MG63 (cell line): Measurements from ENCODE around the gene ST6GALNAC2. TPM values are rescaled to one million over a fixed set of nuclear protein-coding genes. Genes with fewer than 3 reads are reported as not detected.
A peak's percentile ranks its signal among the peaks of the same experiment; 100 is the strongest.

Experiments
- DNase-seq: peaks from one replicate; pipeline ENCODE4 v3.0.0-alpha.2; 2020
- H3K27me3 ChIP-seq: fragments of 250-450 bp; sonication (Bioruptor Pico); 2 replicates; pipeline ENCODE4 v1.5.1; 2020; ENCODE audit warnings: mild to moderate bottlenecking, moderate library complexity
- H3K36me3 ChIP-seq: fragments of 250-450 bp; sonication (Bioruptor Pico); 2 replicates; pipeline ENCODE4 v1.5.1; 2020; ENCODE audit warnings: mild to moderate bottlenecking, moderate library complexity
- H3K4me3 ChIP-seq: fragments of 250-450 bp; sonication (Bioruptor Pico); 2 replicates; pipeline ENCODE4 v1.5.1; 2020; ENCODE audit warnings: mild to moderate bottlenecking, moderate library complexity
- H3K9me3 ChIP-seq: fragments of 250-450 bp; sonication (Bioruptor Pico); 2 replicates; pipeline ENCODE4 v1.5.1; 2020; ENCODE audit warnings: mild to moderate bottlenecking, moderate library complexity
- total RNA-seq: library from RNA; depleted of rRNA; stranded (reverse); fragments of >200 nt; shearing (Covaris generic); gene quantifications from 2 replicates; pipeline ENCODE4 v1.2.3, GENCODE V29; 2014; ENCODE audit warnings: low replicate concordance

ST6GALNAC2 gene
- total RNA-seq, 1 experiment from 2014 or later = 0.30 TPM

DNA sequence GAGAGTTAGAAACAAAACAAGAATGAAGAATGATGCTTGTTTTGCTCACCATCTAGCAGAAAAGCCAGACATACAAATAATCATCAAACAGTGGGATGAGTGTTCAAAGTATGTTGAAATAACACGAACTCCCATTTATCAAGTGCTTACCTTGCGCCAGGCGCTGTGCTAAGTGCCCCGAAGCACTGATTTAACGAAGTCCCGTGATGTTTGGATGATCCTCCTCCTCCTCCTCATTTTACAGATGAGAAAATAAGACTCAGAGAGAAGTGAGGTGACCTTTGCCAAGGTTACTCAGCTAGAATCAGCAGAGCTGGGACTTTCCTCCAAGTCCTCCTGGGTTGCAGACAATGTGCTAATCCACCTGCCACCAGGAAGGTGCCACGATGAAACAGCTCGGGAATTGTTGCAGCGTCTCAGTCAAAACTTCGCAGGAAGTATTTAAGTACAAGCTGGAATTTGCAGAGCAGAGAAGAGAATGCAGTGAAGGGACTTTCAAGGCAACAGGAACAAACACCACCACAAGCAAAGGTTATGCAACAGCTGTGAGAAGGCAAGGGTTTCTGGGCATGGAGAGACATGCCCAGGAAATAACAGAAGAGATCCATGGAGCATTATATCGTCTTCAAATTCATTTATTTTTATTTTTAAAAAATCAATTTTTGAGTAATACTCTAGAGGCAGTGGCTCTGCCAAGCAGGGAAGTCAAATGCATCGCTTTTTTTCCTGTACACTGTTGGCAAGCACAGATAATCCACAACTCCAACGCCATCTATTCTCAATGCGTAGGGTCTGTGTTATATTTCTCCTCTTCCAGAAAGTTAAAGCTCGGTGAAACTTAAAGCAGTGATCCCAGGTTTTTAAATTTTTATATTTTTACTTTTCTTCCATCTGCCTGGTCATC is 34.7 kb downstream of the ST6GALNAC2 start:
- Histone ChIP-seq H3K27me3 (no peaks in the 10 kb centered on the region), H3K36me3 (peaks cover 2% of the 10 kb centered on the region; the same call in 1 of the 2 replicates), H3K4me3 (no peak overlapping the region), H3K9me3 (no peaks in the 10 kb centered on the region)
- DNase-seq = no peak

GRCh38 chr17:76549539-76549938 is 36.1 kb downstream of the ST6GALNAC2 start:
- Histone ChIP-seq H3K4me3 (no peak overlapping the region), H3K9me3 (no peaks in the 10 kb centered on the region), H3K27me3 (no peaks in the 10 kb centered on the region), H3K36me3 (0 out of 2 replicates have a peak, but pooled peaks cover 3% of the 10 kb centered on the region)
- no peak for DNase-seq

GRCh38 chr17:76549215-76549518 is 36.5 kb downstream of the ST6GALNAC2 start:
- Histone ChIP-seq H3K36me3 (0 out of 2 replicates have a peak, but pooled peaks cover 3% of the 10 kb centered on the region), H3K4me3 (no peak overlapping the region), H3K27me3 (no peaks in the 10 kb centered on the region), H3K9me3 (no peaks in the 10 kb centered on the region)
- no peak for DNase-seq

DNA sequence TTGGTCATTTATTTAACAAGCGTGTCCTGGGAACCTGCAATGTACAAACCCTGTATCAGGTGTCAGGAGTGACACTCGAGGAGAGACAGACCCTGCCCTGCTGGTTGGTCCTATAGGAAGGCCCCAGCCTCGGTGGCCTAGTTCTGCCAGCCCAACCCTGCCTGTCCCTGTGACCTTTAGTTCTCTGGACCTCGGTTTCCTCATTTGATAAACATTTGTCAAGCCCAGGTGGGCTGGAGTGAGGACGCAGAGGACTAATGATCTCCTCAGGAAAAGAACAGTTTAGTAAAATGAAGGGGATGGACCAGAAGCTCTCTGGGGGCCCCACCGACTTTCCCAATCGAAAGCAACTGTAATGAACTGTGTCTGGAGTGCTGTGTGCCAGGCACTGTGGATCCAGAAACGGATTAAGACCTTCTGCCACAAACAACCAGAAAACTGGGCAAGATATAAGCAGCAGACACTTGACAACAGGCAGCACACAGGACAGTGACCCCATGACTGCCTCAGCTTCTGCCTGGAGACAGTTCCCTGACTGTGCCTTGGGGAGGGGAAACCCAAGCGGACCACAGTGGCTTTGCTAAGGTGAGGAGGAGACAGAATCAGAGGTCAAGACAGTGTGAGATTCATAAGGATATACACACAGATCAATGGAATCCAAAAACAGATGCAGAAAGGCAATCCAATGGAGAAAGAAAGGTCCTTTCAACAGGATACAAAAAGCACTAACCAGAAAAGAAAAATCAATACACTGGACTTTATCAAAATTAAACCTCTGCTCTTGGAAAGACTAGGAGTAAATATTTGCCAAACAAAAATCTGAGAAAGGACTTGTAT is 37.1 kb downstream of the ST6GALNAC2 start:
- Histone ChIP-seq H3K27me3 (no peaks in the 10 kb centered on the region), H3K36me3 (0 out of 2 replicates have a peak, but pooled peaks cover 3% of the 10 kb centered on the region), H3K4me3 (no peak overlapping the region), H3K9me3 (no peaks in the 10 kb centered on the region)
- DNase-seq = no peak

DNA sequence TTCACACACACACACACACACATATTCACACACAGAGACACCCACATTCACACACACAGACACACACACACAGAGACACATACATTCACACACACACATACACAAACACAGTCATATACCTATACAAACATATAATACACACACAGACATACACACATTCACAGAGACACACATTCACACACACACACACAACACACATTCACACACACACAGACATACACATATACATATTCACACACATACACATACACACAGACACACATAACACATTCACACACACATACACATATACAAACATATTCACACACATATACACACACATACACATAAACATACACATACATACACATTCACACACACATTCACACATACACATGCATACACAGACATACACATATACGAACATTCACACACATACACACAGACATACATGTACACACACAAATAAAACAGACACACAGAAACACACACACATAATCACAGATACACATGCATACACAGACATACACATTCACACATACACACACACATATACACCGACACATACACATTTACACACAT is 37.9 kb downstream of the ST6GALNAC2 start:
- no peak for DNase-seq
- H3K36me3 ChIP-seq = 0 out of 2 replicates have a peak, but pooled peaks cover 3% of the 10 kb centered on the region
- H3K9me3 ChIP-seq = no peaks in the 10 kb centered on the region
- no peaks in the 10 kb centered on the region for H3K27me3 ChIP-seq
- H3K4me3 ChIP-seq = no peak overlapping the region

DNA sequence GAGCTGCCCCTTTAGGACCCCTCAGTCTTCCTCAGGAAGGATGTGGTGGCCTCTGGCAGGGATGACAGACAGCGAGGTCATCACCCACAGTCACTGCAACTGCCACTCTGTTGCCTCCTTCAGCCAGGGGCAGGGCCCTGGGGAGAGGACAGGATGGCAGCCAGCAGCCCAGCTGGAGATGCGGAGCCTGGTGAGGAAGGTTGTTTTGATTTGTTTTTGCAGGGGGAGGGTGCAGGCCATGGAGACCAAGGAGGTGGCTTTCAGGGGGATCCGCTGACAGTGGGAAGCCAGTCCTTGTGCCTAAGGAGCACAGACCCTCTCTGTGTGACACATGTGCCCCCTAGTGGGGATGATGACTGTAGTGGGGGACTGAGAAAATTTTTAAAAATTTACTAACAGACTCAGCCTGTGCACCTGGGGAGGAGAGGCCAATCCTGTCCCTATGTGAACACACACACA is 38.4 kb downstream of the ST6GALNAC2 start:
- Histone ChIP-seq H3K9me3 (no peaks in the 10 kb centered on the region), H3K36me3 (0 out of 2 replicates have a peak, but pooled peaks cover 3% of the 10 kb centered on the region), H3K4me3 (no peak overlapping the region), H3K27me3 (no peaks in the 10 kb centered on the region)
- peak; percentile 91 for DNase-seq

- Histone ChIP-seq H3K4me3 (no peak overlapping the region), H3K9me3 (no peaks in the 10 kb centered on the region), H3K27me3 (no peaks in the 10 kb centered on the region), H3K36me3 (0 out of 2 replicates have a peak, but pooled peaks cover 3% of the 10 kb centered on the region)
- peak; percentile 96 for DNase-seq
Observed at GRCh38 chr17:76546556-76547182, 39.0 kb downstream of the ST6GALNAC2 start.

- no peaks in the 10 kb centered on the region for H3K9me3 ChIP-seq
- DNase-seq = no peak
- no peak overlapping the region for H3K4me3 ChIP-seq
- H3K36me3 ChIP-seq = 0 out of 2 replicates have a peak, but pooled peaks cover 3% of the 10 kb centered on the region
- H3K27me3 ChIP-seq = no peaks in the 10 kb centered on the region
Observed at GRCh38 chr17:76545918-76546555, 39.6 kb downstream of the ST6GALNAC2 start.

DNA sequence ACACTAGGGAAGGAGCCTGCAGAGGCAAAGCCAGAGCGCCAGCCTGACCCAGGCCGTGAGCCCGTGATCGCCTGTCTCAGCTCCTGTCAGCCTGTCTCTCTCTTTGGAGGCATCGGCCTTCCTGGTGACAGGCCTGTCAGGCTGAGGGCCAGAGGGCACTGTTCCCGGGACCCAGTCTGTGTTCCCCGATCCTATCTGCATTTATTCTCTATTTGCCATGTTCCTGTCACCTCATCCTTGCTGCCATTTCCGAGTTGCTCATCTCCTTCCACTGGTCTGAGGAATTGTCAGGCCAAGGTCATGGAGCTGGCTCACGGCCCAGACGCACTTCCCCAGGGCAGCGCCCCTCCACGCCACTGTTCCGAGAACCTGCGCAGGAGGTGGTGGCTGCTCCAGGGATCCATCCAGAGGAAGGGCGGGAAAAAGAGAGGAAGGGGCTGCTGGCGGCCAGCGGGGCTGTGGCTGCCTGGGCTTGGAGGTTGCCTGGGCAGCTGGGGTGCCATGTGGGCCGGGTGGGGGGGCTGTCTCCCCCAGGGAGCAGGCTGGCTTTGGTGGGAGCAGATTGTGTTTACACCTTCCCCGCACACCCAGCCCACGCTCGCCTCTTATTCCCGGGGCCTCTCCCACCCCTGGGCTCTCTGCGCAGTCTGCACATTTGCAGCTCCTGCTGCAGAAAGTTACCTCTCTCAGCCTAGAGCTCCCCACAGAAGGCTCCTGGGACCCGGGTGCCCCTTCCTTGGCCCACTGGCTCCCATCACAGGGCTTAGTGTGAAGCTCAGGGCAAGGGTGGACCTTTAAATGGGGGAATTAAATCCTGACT is 40.9 kb downstream of the ST6GALNAC2 start:
- no peaks in the 10 kb centered on the region for H3K9me3 ChIP-seq
- H3K27me3 ChIP-seq = no peaks in the 10 kb centered on the region
- H3K4me3 ChIP-seq = no peak overlapping the region
- DNase-seq = no peak
- H3K36me3 ChIP-seq = 0 out of 2 replicates have a peak, but pooled peaks cover 3% of the 10 kb centered on the region

DNA sequence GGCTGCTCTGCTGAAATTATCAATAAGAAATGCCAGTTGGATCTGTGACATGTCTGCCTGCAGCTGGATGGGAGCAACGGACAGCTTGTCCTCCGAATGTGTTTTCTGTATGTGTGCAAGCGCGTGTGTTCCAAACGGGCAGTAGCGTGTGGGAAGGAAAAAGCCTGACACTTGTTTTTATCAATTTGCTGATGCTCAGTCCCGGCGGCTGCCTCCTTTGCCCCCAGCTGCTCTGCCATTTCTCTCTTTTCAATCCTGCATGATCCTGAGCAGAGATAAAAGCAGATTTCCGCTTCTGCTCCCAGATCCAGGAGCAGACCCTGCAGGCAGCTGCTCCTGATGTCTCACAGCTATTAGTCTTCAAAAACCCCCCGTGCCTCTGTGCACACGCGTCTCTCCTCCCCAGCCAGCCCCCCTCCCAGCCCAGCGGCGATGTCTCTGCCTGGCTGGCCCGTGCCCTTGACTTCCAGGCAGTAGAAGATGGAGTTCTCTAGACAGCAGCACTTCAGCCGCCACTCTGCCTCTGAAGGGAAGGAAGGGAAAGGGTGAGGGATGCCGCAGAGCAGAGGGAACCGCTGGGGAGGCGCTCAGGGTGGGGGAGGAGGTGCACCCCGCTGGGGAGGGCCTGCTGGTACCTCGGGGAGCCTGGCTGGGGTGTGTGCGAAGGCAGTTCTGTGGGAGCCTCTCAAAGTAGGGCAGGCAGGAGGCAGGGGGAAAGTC is 41.7 kb downstream of the ST6GALNAC2 start:
- Histone ChIP-seq H3K27me3 (no peaks in the 10 kb centered on the region), H3K4me3 (no peak overlapping the region), H3K9me3 (no peaks in the 10 kb centered on the region), H3K36me3 (0 out of 2 replicates have a peak, but pooled peaks cover 3% of the 10 kb centered on the region)
- DNase-seq = no peak

DNA sequence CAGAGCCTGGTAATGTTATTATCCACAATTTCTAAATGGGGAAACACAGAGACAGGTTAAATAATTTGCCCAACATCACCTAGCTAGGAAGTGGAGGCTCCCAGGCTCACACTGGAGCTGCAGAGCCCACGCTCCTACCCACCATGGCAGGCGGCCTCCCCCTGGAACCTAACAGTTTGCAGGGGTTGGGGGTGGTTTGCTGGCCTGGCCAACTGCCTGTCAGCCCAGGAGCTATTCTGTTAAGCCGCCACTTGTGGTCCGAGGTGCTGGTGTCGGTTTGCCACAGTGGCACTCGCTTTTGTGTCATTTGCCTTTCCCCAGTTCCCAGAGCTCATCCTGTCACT is 42.2 kb downstream of the ST6GALNAC2 start:
- 0 out of 2 replicates have a peak, but pooled peaks cover 3% of the 10 kb centered on the region for H3K36me3 ChIP-seq
- no peak for DNase-seq
- no peaks in the 10 kb centered on the region for H3K27me3 ChIP-seq

DNA sequence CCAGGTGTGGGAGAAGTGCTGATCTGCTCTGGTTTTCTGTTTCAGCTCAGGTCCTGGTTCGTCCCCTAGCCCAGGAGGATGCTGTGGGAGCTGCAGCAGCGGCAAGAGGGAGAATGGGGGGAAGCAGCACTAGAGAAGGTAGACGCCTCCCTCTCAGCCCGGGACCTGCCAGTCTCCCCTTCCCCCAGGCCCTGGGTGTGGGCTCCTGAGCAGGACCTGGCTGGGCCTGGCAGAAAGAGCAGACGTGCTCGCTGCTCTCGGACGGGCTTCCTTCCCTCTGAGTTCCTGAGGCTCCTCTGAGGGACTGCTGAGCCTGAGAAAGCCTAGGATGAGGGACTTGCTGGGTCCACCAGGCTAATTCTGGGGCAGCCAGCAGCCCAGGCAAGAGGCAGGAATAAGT is 42.7 kb downstream of the ST6GALNAC2 start:
- Histone ChIP-seq H3K9me3 (no peaks in the 10 kb centered on the region), H3K27me3 (no peaks in the 10 kb centered on the region), H3K4me3 (no peak overlapping the region), H3K36me3 (0 out of 2 replicates have a peak, but pooled peaks cover 3% of the 10 kb centered on the region)
- DNase-seq = no peak

More for the DNA sequence above, 42.2 kb downstream of the ST6GALNAC2 start:
- Histone ChIP-seq H3K9me3 (no peaks in the 10 kb centered on the region), H3K4me3 (no peak overlapping the region)

GRCh38 chr17:76542566-76542971 is 43.1 kb downstream of the ST6GALNAC2 start:
- H3K36me3 ChIP-seq = 0 out of 2 replicates have a peak, but pooled peaks cover 3% of the 10 kb centered on the region
- no peaks in the 10 kb centered on the region for H3K27me3 ChIP-seq
- no peaks in the 10 kb centered on the region for H3K9me3 ChIP-seq
- no peak for DNase-seq
- no peak overlapping the region for H3K4me3 ChIP-seq

DNA sequence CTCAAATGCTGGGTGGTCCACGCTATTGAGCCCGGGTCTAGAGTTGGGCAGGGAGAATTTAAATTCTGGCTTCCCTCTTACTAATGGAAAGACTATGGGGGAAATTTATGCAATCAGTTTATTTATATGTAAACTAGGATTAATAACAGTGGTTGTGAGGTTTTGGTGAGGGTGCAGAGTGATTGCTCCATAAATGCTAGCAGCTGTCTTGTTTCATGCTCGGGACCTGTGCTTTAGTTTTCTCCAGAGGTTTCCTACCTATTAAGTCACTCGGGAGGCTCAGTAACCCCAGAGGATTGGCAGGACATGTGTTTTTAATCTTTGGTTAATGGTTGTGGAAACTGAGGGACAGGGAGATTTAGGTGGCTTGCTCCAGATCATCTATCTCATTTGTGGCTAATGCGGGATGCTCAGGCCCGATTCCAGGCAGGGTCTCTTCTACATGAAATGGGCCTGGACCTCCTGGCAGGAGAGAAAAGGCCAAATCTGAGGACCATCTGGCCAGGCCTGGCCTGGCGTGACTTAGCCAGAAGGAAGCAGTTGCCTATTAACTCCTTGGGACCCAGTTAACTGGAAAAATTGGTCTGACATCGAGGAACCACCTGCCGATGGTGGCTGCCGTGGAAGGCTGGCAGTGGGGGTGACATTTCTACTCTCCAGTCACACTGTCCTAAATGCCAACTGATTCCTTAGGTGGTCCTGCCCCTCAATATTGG is 43.8 kb downstream of the ST6GALNAC2 start:
- no peak for DNase-seq
- Histone ChIP-seq H3K36me3 (0 out of 2 replicates have a peak, but pooled peaks cover 3% of the 10 kb centered on the region), H3K9me3 (no peaks in the 10 kb centered on the region), H3K4me3 (no peak overlapping the region), H3K27me3 (no peaks in the 10 kb centered on the region)
